ENCODE results near the gene GPR37.

Gene GPR37

DNA sequence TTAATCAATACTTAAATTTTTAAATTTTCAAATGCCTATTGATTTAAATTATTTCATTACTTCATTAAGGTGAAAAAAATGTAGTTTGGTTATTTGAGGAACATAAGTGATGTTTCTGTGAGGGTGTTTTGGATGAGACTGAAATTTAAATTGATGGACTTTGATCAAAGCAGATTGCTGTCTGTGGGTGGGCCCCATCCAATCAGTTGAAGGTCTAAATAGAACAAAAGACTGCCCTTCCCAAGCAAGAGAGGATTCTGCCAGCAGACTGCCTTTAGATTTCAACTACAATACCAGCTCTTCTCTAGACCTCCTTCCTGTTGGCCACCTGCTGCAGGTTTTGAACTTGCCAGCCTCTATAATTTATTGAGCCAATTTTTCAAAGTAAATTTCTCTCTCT lies 14.5 kb upstream of the GPR37 start:
- no peak for DNase-seq

DNA sequence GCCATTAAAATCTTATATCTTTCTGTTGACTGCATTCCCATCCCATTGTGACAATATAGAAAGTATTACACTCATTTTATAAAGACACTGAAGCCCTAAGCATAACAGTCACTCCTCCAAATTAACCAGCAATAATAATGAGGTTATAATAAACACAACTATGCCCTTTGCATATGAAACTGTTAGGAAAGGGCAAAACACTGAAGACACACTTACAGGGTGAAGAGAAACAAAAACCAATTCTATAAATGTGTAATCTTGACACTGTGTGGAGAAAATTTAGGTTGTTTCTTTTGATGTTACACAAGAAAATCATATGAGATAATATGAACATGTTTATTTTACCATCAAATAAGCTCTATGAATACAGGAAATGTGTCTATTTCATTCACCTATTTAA lies 14.0 kb upstream of the GPR37 start:
- DNase-seq: no peak

DNA sequence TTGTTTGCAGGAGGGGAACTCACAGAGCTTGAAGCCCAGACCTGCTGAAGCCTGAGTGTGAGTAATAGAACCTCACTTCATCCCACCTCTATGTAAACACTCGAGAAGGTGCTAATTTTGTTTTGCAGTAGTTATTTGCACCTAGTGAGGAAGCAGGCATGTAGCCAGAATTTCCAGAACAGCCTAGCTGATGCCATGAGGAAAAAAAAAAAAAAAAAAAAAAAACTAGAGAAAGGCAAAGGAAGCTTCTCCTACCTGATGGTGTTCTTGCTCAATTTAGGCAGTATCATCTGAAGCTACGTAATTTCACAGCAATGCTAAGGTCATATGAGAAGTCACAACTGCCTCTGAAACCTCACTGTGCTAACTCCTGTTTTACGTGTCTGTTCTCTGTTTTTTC lies 13.6 kb upstream of the GPR37 start:
- no peak for DNase-seq

DNA sequence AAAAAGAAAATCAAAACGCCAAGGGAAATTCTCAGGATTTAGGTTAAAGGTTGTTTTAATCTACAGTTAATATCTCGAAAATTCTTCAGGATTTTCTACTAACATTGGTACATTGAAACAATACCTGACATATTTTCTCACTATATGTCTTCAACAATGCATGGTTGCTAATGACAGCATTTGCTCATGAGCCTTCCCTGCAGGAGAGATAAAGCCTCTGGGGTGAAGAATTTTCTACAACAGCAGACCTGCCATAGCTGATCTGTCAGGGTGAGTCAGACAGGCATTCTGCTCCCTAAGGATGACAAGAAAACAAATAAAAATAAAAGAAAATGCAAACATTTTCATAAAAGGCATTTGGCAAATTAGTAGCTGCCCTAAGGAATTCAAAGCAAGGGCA lies 11.7 kb upstream of the GPR37 start:
- no peak for DNase-seq

DNA sequence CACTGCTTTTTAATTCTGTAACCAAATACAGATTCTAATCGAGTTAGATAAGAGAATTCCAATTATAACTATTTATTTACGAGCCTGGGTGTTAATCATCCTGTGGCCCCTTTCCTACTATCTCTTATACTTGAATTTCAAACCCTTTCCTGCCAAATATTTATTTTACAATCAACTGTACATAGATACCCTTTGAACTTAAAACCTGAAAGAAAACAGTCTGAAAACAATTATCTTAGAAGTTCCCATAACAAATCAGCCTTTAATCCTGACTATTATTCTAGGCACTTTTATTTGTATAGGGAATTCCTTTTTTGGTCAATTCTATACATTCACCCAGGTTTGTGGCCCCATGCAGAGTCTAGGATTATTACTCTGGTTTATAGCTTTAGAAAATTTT lies 10.6 kb upstream of the GPR37 start:
- no peak for DNase-seq

DNA sequence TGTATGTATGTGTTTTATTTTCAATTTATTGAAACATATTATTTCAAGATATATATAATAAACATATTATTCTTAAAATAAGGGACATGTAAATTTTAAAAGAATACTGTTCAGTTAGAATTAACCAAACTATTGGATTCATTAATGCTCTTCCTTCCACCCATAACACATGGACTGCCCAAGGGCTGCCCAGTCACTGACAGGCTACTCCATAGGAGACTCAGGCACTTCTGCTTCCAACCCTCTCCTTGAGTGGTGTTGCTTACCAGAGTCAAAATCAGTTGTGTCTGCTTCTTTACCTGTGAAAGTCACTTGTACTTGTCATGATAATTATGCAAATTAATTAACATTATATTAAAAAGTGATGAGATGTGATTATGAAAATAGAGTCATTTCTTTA lies 9.8 kb upstream of the GPR37 start:
- no peak for DNase-seq

DNA sequence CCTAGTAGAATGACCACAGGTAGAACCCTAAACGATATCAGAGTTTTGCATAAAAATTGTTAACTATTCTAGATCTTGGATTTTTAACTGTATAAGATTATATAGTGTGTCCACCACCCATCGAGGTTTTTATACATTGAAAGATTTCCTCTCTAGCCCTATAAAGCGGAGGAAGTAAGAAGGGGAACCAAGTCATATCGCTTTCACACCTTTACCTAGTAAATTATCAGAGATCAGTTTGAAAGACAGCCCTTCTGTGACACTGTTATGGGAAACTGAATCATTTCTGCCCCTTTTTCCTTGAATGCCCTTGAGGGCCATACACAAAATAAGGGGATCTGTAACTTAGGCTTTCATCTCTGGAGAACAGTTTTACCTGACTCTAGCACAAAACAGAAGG lies 8.3 kb upstream of the GPR37 start:
- DNase-seq: no peak

DNA sequence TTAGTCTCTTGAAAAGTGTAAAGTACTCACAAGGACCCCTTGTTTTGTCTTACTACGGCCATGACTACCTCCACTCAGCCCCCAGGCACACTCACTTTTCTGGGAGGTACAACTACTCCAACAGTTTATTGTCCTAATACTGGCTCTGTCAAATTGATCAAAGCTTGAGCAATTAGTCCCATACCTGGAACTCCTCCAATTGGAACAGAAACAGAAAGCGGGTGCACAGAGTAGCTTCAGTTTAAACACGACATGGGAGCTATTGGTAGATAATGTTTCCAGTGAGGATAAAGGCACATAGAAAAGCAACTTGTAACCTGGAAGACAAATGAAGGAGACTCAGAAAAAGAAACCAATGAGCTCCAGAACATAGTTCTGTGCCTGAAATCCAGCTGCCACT lies 7.7 kb upstream of the GPR37 start:
- DNase-seq: no peak

DNA sequence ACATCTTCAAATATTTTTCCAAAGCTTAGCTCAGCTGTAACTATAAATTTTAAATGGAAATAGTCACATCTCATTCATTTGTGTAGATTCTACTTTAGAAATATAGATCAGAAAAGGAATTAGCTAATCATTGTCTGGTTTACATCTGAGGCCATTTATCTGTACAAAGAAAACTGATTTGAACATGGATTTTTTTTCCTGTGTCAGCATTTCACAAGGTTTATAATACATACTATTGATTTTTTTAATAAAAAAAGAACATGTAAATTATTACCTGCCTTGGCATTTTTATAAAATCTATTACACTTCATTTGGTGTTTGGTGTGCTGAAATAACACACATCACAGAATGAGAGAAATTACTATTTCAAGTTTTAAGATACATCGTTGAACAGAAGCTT lies 3.5 kb upstream of the GPR37 start:
- DNase-seq: no peak

DNA sequence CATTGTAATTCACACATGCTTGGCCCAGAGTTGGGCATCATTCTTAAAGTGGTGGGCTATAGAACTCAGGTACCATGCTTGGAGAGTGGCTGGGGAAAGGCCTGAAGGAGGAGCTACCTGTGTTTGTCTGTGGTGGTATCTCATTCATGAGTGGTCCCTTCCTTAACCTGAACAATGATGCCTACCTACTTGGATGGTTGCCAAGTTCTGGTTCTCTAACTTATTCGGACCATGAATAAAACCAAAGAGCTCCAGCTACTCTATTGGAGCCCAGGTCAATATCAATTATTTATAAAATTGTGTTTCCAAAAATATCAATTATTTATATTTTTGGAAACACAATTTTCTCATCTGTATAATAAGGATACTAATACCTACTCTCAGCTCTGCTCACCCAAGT lies 2.9 kb upstream of the GPR37 start:
- DNase-seq: no peak

DNA sequence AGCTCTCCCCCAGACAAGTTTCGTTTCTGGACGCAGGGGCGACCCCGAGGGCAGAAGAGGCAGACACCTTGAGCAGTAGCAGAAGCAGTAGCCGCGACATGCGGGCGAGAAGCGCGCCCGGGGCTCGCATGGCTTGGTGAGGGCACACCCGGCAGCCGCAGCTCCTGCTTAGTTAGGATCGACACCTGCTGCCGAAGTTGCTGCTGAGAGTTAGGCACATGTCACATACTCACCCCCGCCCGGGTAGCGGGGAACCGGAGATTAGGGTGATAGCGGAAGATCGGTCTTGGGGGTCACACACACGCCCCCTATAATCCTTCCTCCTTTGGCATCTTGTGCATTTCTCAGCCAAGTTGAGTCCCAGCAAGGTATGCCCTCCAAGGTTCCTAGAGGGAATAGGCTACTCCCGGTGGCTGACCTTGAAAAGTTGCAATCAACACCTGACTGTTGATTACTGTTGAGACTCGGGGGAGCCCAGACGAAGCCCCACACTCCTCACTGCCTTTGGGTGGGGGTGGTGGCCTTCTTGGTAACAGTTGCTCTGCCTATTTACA lies 668 bp downstream of the GPR37 start:
- no peak for DNase-seq

DNA sequence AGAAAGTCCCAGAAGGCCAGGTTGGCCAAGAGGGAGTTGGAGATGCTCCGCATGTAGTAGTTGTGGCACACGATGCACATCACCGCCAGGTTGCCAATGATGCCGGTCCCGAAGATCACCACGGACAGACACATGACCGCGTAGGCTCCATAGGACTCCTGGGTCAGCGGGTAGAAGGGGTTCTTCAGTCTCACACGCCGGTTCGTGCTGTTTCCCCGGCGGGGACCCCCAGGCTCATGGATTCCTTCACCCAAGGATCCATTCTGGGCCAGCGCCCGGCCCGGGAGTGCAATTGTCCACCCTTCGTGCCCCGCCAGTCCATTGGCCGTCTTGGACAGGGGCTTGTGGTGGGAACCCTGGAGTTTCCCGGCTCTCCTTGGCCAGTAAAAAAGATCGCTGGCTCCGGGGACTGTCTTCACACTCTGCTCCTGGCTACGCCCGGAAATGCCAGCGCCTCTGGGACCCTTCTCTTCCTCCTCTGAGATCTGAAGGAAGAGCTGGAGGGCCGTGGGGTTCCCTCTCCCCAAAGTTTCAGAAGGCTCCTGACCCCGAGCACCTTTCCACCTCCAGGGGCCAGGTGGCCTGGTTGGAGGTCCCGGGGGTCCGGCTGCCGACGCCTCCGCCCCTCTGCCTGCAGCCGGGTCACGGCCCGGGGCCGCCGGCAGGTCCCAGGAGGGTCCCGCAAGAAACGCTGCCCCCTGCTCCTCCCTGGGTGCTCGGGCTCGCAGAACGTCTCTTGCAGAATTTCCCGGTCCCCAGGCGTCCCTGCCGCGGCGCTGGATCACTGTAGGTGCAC lies 1.3 kb downstream of the GPR37 start:
- no peak for DNase-seq

DNA sequence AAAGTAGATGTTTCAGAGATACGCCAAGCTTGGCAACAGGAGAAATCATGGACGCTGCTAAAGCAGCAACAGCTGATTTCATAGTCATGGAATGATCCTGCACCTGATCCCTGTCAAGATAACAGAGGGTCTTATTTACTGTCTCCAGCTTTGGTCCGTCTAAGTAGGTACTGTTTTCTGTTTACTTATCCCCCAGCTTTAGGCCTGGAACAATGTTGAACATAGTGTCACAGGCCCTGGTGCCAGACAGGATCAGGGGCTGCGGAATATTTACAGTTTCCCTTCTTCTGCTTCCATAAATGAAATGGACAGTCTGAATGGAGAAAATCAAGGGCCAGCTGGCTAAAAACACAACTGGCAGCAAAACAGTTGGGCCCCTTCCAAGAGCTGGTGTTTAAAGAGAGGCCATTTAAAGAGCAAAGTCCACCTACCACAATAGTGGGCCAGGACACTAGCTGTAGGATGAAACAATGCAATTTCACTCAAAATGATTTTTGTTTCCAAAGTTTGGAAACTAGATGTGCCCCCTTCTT lies 2.9 kb downstream of the GPR37 start:
- no peak for DNase-seq

DNA sequence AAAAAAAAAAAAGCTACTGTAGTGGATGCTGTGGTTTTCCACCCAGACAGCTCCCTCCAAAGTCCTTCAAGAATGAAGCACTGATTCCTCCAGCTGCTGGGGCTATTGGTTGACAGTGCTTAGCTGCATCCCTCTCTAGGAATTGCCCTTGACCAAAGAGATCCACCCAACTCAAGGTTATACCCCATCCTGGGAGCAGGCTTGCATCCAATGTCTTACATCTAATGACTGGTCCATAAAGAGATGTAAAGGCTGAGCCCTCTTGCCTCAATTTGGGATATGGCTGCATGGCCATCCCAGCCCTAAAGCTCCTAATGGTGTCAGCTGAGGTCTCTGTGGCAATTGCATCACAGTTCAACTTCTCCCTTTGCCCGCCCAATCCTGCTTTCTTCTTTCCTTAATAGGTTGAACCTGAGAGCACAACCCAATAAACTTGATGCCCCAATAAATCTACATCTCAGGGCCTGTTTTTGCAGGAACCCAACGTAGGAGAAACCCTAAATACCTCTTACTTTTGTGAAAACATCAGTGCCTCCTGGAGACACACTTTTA lies 4.4 kb downstream of the GPR37 start:
- DNase-seq: no peak

DNA sequence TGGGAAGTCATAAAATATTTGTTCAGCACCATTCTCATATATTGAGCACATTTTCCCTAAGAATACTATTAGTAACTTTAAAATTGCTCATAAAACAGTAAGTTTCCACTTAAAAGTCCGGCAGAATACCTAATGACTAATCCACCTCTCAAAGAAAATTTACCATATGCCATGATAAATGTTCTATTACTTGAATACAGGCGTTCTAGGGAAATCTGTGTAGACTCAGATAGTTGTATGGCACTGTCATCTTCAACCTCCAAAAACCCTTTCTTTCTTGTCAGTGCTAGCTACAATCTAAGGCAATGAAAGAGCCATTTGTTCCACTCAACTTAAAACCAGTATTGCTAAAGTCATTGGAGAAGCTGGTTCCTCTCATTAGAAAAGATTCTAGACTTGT lies 7.3 kb downstream of the GPR37 start:
- no peak for DNase-seq

DNA sequence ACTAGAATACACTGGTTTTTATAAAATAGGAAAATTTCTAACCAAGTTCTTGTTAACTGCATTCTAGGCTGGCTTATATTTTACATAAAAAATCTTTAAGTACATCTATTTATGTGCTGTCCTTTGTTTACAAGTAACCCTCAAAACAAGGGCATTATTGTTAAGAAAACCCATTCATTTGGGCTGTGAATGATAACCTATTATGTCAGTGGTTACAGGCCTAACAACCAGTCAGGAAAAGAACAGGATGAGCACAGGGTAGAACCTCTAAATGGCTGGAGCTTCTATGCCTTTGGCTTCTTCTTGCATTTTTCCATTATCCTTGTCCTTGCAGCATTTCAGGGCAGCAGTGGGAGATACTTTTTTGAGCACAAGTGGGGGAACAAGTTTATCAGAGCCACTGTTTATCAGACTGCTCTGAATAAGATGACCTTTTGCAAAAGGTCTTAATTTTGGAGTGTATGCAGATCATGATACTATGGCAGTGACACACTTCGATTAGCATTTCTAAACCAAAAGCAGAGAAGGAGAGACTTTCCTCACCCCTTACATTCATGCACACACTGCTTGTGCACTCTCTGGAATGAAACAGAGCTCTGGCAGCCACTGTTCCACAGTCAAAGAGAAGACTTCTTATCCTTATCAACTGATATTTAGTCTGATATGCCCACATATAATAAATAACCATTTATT lies 10.9 kb downstream of the GPR37 start:
- no peak for DNase-seq

DNA sequence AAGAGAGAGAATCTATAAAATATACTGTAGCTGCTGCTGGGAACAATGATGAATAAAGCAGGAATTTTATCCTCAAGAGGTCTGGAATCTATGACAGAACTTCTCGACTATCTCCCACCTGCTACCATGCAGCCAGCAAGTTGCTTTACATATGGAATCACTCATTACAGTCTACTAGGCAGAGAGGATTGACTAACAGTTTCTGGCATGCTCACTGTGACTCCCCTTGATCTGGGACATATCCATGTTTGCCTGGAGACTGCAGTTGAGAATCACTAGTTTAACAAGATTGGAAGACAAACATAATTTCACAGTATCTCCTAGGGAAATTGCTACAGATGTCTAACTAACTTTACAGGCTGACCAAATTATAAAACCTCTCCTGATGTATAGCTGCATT lies 13.3 kb downstream of the GPR37 start:
- DNase-seq: no peak

DNA sequence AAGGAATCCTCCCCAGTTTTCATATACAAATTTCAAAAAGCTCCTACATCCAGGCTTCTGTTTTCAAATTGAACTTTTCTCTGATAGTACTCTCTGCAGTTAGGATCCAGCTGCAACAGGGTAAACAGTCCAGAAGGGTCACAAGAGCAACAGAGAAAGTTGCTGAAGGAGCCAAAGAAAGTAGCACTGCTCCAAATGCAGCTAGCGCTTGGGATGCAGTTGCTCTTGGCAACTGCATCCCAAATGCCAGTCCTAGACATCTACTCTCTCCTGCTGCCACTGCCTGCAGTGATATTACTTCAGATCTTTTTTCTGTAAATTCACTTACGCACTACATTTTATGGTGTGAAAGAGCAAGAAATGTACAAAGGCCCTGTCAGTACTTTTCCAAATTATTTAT lies 14.6 kb downstream of the GPR37 start:
- no peak for DNase-seq

DNA sequence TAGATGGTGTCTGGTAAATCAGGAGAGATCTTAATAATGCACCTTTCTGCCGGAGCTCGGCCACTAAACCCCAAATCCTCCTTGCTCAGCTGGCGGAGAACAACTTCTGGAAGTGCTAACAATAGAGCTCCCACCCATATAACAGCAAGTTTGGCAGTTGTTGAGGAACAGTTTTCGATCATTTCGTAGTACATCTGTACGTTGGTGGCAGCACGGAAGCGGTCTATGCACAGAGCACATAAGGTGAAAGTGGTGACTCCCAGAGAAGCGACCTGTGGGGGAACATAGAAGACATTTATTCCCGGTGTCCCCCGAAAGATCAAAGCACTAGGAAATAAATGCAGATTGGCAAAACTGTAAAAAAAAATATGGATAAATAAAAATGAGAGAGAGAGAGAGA lies 18.5 kb downstream of the GPR37 start:
- DNase-seq: no peak

DNA sequence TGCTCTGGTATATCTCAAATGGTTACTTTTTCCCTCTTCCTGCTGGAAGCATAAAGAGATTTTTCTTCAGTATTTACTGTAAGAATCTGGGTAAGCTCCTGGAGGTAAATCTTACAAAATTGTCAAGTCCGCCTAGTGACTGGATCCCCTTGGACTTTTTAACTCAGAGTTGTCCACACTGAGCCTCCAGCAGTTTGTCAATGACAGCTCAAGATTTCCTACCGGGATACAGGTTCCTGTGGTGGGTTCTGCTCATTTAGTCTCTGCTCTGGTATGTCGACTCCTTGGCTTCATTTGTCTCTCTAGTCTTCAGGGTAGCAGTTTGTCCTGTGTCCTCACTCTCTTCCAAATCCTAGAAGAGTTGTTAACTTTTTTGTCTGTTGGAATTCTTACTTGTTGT lies 27.0 kb downstream of the GPR37 start:
- no peak for DNase-seq

DNA sequence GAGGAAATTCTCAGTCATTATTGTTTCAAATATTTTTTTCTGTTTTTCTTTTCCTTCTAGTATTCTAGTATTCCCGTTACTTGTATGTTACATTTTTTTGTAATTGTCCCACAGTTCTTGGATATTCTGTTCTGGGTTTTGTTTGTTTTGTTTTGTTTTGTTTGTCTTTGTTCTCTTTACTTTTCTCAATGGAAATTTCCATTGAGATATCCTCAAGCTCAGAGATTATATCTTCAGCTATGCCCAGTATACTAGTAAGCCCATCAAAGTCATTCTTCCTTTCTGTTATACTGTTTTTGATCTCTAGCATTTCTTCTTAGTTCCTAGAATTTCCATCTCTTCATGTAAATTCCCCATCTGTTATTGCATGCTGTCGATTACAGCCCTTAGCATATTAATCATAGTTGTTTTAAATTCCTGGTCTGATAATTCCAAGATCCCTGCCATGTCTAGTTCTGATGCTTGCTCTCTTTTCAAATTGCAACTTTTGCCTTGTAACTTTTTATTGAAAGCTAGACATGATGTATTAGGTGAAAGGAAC lies 27.8 kb downstream of the GPR37 start:
- DNase-seq: no peak

DNA sequence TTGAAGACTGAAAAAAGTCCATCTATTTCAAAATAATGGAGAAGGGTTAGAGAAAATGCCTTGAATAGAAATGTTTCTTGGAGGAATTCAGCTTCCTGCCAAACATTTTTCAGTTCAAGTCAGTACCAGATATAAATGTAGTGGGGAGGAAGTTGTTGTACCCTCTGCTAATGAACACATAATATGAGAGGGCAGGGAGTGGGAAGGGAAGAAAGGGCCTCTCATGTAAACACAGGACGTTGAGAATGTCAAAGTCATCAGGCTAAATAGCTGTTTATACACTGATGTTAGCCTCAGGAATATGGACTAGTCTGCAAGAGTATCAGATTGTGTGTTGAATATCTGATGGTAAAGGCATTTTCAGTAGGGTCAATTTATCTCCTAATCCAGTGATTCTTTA lies 37.0 kb downstream of the GPR37 start:
- no peak for DNase-seq

DNA sequence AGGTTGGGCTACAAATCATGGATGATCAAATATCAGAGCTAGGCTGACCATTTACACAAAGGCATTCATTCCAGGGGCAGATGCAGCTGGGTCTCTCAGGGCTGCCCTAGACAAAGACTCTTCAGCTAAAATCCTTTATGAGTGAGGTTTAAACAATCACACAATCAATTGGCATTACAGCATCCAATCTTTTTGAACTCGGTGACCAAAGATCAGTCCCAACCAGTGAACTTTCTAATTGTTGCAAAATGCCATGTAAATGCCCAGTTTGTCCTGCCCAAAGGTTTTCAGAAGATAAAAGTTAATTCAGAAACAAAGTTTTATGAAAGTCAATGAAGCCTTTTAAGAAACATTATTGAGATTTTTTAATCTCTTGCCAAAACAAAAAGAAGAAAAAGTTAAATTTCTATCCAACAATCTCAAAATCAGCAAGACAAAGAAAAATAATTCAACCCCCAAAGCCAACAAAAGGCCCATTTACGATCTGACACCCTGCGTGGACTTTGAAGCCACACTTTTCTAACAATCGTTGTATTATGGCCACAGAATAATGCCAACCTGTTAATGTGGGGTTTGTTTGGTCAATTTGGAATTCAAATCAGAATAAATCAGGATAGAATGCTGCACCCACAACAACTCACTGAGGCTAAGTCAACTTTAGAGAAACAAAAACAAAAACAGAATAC lies 40.9 kb downstream of the GPR37 start:
- DNase-seq: no peak

Data from CD4-positive, alpha-beta T cell treated with Interferon gamma for 1 hour (primary cell).